ENCODE measurements around the gene ADPRS. TPM values are rescaled to one million over a fixed set of nuclear protein-coding genes. Genes with fewer than 3 reads are reported as not detected.

Gene ADPRS
- total RNA-seq, 2 experiments from 2014 or later: 35.4 to 36.9 TPM

DNA sequence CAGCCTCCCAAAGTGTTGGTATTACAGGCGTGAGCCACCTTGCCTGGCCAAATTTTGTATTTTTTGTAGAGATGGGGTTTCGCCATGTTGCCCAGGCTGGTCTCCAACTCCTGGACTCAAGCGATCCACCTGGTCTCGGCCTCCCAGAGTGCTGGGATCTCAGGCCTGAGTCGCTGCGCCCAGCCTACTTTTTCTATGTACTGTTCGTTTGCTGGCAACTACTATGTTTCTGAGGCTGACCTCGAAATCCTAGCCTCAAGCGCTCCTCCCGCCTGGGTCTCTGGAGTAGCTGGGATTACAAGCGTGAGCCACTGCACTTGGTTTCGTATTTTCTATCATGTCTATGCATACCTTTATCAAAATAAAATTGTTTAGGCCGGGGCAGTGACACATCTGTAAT is 5.5 kb upstream of the ADPRS start:
- Mint-ChIP-seq H3K27ac (no peak overlapping the region), H3K4me1 (peaks cover 5% of the 10 kb centered on the region), H3K36me3 (no peaks in the 10 kb centered on the region), H3K9me3 (ENCODE audit: low read depth) (no peaks in the 10 kb centered on the region), H3K27me3 (peaks cover 38% of the 10 kb centered on the region), H3K4me3 (no peak overlapping the region)
- ATAC-seq (no peak), DNase-seq (no peak)
- CTCF ChIA-PET: interaction anchor here (1.5 kb wide), 1 partner anchor 52 kb away, joined by 5 read pairs; no protein-coding TSS in a partner anchor

DNA sequence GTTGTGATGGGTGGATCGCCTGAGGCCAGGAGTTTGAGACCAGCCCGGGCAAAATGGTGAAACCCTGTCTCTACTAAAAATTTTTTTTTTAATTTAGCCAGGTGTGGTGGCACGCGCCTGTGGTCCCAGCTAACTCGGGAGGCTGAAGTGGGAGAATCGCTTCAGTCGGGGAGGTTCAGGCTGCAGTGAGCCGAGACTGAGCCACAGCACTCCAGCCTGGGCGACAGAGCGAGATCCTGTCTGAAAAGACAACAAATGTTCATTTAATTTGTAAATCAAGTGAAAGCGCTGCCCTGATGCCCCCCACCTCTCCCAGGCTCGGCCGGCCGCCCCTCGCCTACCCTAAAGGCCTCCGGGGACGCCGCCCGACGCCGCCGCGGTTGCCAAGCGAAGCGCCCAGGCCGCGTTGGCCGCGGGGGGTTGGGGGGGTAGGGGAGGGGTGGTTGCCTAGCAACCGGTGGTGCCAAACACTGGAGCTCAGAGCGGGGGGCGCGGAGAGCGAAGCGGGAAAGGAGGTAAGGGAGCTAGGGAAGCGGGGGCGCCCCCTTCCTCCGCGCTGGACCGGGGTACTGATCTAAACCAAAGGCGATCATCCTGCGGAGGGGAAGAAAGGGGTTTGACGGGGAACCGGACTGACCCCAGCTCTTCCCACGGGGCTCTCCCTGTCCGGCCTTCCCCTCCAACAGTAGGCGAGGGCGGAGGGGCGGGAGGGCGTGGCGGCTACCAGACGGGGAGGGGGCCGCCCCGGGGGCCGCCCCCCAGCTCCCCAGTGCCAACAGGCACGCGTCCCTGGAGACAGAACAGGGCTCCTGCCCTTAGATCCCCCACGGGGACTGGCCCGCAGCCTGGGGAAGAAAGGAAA is 4.8 kb upstream of the ADPRS start, which contains the start of gene TEKT2:
TSS of gene TEKT2 (plus strand) at position 460 of the 862 bp plus-strand sequence. CDS start 828 bp downstream, outside the sequence.
- H3K4me3 Mint-ChIP-seq: no peak within 1 kb of the TSS
- CTCF ChIA-PET: interaction anchor here (0.5 to 1.5 kb wide), 2 partner anchors 51 to 69 kb away, joined by 3 to 5 read pairs; no protein-coding TSS in a partner anchor
- no peak within 1 kb of the TSS for H3K27ac Mint-ChIP-seq
- H3K27me3 Mint-ChIP-seq: peaks cover 38% of the 10 kb centered on the region
- H3K9me3 Mint-ChIP-seq (ENCODE audit: low read depth): no peaks in the 10 kb centered on the region
- ATAC-seq: no peak
- peaks cover 5% of the 10 kb centered on the region for H3K4me1 Mint-ChIP-seq
- DNase-seq: no peak
- no peaks in the 10 kb centered on the region for H3K36me3 Mint-ChIP-seq

DNA sequence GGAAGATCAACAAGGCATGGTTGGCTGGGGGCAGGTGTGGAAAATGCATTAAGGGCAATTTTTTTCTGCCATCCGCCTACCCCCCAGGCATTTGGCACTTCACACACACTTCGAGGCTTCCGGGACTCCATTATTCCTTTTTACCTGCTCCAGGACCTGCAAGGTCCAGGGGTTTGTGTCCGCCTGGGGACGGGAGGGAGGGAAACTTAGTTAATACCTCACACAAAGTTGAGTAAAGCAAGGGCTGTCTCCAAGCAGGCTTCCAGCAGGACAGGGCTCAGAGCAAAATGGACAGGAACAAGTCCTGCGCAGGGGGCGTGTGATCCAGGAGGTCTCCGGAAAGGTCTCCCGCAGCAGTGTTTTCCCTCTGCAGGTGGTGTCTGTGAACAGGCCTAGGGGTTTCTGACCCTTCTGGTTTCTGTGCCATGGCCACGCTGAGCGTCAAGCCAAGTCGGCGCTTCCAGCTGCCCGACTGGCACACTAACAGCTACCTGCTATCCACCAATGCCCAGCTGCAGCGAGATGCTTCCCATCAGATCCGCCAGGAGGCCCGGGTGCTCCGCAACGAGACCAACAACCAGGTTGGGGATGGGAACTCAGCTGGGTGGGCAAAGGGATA is 4.1 kb upstream of the ADPRS start:
- ATAC-seq (no peak), DNase-seq (no peak)
- CTCF ChIA-PET: interaction anchor here (1.5 to 3.2 kb wide), 2 partner anchors 50 to 202 kb away, joined by 5 to 10 read pairs; partner anchors contain the start of gene AGO1
- Mint-ChIP-seq H3K27ac (no peak overlapping the region), H3K4me3 (no peak overlapping the region), H3K36me3 (peaks cover 2% of the 10 kb centered on the region), H3K4me1 (peaks cover 7% of the 10 kb centered on the region), H3K27me3 (peaks cover 38% of the 10 kb centered on the region), H3K9me3 (ENCODE audit: low read depth) (no peaks in the 10 kb centered on the region)

DNA sequence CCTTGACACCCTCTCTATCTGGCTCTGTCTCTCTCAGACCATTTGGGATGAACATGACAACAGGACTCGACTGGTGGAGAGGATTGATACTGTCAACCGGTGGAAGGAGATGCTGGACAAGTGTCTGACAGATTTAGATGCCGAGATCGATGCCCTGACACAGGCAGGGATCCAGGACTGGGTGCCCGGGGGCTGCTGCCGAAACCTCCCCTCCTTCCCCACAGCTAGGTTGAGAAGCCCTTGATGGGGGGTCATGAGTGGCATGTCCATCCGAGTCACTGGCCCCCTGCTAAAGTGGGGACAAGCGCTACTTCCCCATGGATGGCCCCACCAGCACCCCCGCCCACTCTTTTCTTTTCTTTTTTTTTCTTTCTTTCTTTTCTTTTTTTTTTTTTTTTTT is 3.6 kb upstream of the ADPRS start:
- H3K9me3 Mint-ChIP-seq (ENCODE audit: low read depth): no peaks in the 10 kb centered on the region
- H3K4me1 Mint-ChIP-seq: peaks cover 13% of the 10 kb centered on the region
- CTCF ChIA-PET: interaction anchor here (3.2 kb wide), 1 partner anchor 203 kb away, joined by 10 read pairs; the partner anchor contains the start of gene AGO1
- no peak overlapping the region for H3K27ac Mint-ChIP-seq
- H3K36me3 Mint-ChIP-seq: peaks cover 6% of the 10 kb centered on the region
- peaks cover 37% of the 10 kb centered on the region for H3K27me3 Mint-ChIP-seq
- no peak overlapping the region for H3K4me3 Mint-ChIP-seq
- DNase-seq (no peak), ATAC-seq (no peak)

DNA sequence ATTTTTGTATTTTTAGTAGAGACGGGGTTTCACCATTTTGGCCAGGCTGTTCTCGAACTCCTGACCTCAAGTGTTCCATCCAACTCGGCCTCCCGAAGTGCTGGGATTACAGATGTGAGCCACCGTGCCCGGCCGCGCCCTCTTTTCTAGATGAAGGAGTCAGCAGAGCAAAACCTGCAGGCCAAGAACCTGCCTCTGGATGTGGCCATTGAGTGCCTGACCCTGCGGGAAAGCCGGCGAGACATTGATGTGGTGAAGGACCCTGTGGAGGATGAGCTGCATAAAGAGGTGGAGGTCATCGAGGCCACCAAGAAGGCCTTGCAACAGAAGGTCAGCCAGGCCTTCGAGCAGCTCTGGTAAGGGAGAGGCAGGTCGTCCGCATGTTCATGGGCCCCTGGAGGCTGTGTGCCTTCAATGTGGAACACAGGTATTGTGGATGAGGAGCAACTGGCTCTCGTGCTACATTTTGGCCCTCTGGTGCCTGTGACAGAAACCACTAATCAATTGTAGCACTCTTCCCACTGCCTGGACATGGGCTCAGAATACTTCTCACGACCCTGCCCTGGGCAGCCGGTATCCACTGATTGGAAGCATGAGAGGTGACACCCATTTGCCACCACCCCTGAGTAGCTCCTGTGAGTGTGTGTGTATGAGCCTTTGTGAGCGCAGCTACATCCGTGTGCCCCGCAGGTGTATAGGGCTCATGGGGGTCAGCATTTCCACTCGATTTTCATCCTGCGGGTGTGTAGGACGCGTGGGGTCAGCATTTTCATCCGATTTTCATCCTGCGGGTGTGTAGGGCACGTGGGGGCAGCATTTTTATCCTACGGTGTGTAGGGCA is 2.8 kb upstream of the ADPRS start:
- H3K4me3 Mint-ChIP-seq: no peak overlapping the region
- peaks cover 30% of the 10 kb centered on the region for H3K27me3 Mint-ChIP-seq
- peaks cover 7% of the 10 kb centered on the region for H3K36me3 Mint-ChIP-seq
- H3K27ac Mint-ChIP-seq: no peak overlapping the region
- ATAC-seq (no peak), DNase-seq (no peak)
- H3K4me1 Mint-ChIP-seq: peaks cover 15% of the 10 kb centered on the region
- no peaks in the 10 kb centered on the region for H3K9me3 Mint-ChIP-seq (ENCODE audit: low read depth)
- CTCF ChIA-PET: interaction anchor here (1.1 to 3.2 kb wide), 2 partner anchors 144 to 203 kb away, joined by 3 to 10 read pairs; partner anchors contain the start of gene AGO1

DNA sequence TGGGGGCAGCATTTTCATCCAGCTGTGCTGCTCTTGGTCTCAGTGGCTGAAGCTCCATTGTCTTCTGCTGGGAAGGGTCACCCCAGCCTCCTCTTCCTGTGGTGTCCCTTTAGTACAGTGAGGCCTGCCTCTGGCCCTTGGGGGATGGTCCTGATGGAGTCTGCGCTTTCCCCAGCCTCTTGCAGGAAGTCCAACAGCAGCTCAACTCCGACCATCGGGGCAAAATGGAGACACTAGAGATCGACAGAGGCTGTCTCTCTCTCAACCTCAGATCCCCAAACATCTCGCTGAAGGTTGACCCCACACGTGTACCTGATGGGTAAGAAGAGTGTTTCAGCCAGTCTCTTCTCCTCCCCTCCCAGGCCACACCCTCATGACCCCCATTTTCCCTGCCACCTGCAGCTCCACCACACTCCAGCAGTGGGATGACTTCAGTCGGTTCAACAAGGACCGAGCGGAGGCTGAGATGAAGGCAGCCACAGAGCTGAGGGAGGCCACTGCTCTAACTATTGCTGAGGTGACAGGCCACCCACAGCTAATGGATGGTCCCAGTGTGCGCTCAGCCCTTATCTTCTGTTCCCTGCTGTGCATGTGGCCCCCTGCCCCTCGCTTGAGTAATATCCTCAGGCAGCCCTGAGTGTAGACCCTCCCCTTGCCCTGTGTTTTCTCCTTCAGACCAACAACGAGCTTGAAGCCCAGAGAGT is 2.0 kb upstream of the ADPRS start:
- Mint-ChIP-seq H3K9me3 (ENCODE audit: low read depth) (no peaks in the 10 kb centered on the region), H3K36me3 (peaks cover 9% of the 10 kb centered on the region), H3K4me3 (no peak overlapping the region), H3K27me3 (peaks cover 25% of the 10 kb centered on the region), H3K4me1 (peaks cover 18% of the 10 kb centered on the region), H3K27ac (no peak overlapping the region)
- DNase-seq (no peak), ATAC-seq (no peak)
- CTCF ChIA-PET: interaction anchor here (0.5 to 3.2 kb wide), 3 partner anchors 144 to 230 kb away, joined by 3 to 10 read pairs (median 3); partner anchors contain the start of gene AGO1

DNA sequence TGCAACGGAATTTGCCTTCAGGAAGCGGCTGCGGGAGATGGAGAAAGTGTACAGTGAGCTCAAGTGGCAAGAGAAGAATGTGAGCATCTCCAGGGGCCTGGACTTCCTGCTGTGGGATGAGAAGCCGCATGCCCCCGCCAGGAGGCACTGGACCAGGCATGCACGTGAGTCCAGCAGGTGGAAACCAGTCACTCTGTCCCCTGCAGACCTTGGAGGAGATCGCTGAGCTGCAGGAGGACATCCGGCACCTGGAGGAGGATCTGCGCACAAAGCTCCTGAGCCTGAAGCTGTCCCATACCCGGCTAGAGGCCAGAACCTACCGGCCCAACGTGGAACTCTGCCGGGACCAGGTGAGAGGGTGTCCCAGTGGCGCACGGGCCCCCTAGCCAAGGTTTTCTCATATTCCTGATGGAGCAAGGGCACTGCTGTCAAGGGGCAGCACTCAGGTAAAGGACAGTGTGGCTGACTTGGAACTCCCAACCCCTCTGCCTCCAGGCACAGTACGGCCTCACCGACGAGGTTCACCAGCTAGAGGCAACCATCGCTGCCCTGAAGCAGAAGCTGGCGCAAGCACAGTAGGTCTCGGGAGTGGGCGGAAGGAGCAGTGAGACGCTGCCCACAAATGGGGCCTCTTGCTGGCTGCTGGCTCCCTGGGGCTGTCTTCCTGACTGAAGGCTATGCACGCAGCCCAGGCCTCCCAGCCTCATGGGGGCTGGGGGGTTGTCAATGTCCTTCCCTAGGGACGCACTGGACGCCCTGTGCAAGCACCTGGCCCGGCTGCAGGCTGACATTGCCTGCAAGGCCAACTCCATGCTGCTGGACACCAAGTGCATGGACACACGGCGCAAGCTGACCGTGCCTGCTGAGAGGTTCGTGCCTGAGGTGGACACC is 1.2 kb upstream of the ADPRS start:
- Mint-ChIP-seq H3K9me3 (ENCODE audit: low read depth) (no peaks in the 10 kb centered on the region), H3K36me3 (peaks cover 13% of the 10 kb centered on the region), H3K27ac (peak overlapping the region; percentile 38), H3K4me3 (no peak overlapping the region), H3K27me3 (peaks cover 18% of the 10 kb centered on the region), H3K4me1 (peaks cover 18% of the 10 kb centered on the region)
- CTCF ChIA-PET: interaction anchor here (0.5 to 3.2 kb wide), 2 partner anchors 205 to 231 kb away, joined by 3 to 10 read pairs; partner anchors contain the start of gene AGO1
- DNase-seq: no peak
- ATAC-seq: no peak

DNA sequence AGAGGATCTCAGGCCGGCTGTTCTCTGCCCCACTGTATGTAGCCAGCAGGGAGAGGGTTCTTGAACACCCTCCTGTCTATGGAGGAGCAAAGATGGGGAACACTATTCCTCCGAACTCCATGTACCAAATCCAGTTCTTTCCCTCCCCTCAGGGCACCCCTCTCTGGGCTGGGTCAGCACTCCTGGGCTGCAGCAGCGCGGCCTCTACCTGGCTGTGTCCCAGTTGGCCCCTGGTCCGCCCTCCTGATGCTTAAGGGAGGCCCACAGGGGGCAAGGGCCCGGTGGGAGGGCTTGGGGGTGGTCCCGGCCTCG is 471 bp upstream of the ADPRS start:
- DNase-seq (no peak), ATAC-seq (no peak)
- Mint-ChIP-seq H3K27me3 (peaks cover 14% of the 10 kb centered on the region), H3K36me3 (peaks cover 15% of the 10 kb centered on the region), H3K4me3 (peak overlapping the region; percentile 90), H3K4me1 (peaks cover 18% of the 10 kb centered on the region), H3K9me3 (ENCODE audit: low read depth) (no peaks in the 10 kb centered on the region), H3K27ac (peak overlapping the region; percentile 87)
- CTCF ChIA-PET: no interaction called here

DNA sequence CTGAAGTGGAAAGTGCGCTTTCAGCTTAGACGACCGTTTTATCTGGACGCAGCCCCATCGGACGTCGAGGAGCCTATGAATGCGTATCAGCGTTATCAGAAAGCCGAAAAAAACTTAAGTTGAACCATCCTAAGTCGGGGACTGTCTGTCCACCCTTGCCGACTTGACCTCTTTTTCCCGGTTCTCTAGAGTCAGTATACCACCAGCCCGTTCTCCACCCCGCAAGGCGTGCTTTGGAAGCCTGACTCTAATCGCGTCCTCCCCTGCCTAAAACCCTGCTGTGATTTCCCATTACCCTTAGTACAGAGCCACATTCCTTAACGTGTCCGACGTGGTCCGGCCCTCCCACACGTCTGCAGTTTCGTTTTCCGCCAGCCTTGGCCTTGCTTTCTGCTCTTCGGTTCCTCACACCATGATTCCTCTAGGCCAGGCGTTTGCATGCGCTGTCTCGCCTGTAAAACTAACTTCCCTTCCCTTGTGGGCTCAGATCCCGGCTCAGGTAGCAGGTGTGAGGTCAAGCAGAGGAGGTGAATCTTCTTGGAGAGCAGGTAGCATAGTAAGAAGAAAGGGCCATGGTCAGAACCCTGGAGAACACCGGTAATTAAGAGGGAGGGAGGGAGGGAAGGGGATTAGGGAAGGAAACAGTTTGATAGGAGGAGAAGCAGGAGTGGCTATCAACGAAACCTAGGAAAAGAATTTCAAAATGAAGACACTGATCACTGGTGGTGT is 865 bp downstream of the ADPRS start:
- H3K27me3 Mint-ChIP-seq: peaks cover 6% of the 10 kb centered on the region
- peak overlapping the region; percentile 90 for H3K4me3 Mint-ChIP-seq
- peaks cover 16% of the 10 kb centered on the region for H3K4me1 Mint-ChIP-seq
- H3K36me3 Mint-ChIP-seq: peaks cover 19% of the 10 kb centered on the region
- DNase-seq (no peak), ATAC-seq (peak; percentile 9)
- no peaks in the 10 kb centered on the region for H3K9me3 Mint-ChIP-seq (ENCODE audit: low read depth)
- CTCF ChIA-PET: interaction anchor here (0.7 to 2.2 kb wide), 6 partner anchors 10 to 190 kb away, joined by 3 to 6 read pairs (median 4); partner anchors contain the start of gene TRAPPC3
- H3K27ac Mint-ChIP-seq: peak overlapping the region; percentile 87

DNA sequence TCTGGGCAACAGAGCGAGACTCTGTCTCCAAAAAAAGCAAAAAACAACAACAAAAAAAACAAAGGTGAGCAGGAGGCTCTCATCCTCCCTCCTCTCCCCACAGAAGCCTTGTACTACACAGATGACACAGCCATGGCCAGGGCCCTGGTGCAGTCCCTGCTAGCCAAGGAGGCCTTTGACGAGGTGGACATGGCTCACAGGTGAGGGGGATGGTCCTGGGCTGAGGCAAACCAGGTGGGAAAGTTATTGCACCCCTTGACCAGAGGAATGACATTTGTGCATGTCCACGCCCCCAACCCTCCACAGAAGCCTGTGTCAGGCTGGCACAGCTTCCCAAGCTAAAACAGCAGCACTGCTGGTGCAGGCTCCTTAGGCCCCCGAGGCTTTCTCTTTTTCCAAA is 2.4 kb downstream of the ADPRS start:
- DNase-seq (no peak), ATAC-seq (no peak)
- Mint-ChIP-seq H3K36me3 (peaks cover 24% of the 10 kb centered on the region), H3K9me3 (ENCODE audit: low read depth) (no peaks in the 10 kb centered on the region), H3K27ac (no peak overlapping the region), H3K27me3 (no peaks in the 10 kb centered on the region), H3K4me1 (peaks cover 15% of the 10 kb centered on the region), H3K4me3 (no peak overlapping the region)
- CTCF ChIA-PET: interaction anchor here (1.1 to 17.9 kb wide), 3 partner anchors 9 to 42 kb away, joined by 6 to 307 read pairs (median 6); no protein-coding TSS in a partner anchor

DNA sequence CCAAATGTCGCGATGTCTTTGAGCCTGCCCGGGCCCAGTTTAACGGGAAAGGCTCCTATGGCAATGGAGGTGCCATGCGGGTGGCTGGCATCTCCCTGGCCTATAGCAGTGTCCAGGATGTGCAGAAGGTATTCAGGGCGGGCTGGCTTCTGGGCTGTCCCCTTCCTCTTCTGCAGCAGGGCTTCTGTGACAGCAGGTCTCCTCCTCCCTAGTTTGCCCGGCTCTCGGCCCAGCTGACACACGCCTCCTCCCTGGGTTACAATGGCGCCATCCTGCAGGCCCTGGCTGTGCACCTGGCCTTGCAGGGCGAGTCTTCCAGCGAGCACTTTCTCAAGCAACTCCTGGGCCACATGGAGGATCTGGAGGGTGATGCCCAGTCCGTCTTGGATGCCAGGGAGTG is 3.0 kb downstream of the ADPRS start:
- Mint-ChIP-seq H3K27ac (no peak overlapping the region), H3K9me3 (ENCODE audit: low read depth) (no peaks in the 10 kb centered on the region), H3K27me3 (no peaks in the 10 kb centered on the region), H3K4me3 (no peak overlapping the region), H3K4me1 (peaks cover 15% of the 10 kb centered on the region), H3K36me3 (peaks cover 24% of the 10 kb centered on the region)
- DNase-seq: no peak
- no peak for ATAC-seq
- CTCF ChIA-PET: interaction anchor here (2.2 to 17.9 kb wide), 2 partner anchors 8 to 41 kb away, joined by 6 to 307 read pairs; no protein-coding TSS in a partner anchor
